HG03139 (cell line): ENCODE measurements around the gene MRPL54.
"Not testable (repeated sequence)": the region's sequence is repeated elsewhere in the genome, so short reads cannot be mapped to it uniquely, and the experiment has no call there.

Experiments
- ATAC-seq: cut with Tn5 transposase; IDR thresholded peaks from one replicate; pipeline ENCODE4 v1.9.1; 2021; ENCODE audit not compliant: unreplicated experiment

The MRPL54 gene

GRCh38 chr19:3807574-3808354 lies 45.3 kb downstream of the MRPL54 start:
- ATAC-seq = no peak

- ATAC-seq = no peak
These were observed 46.1 kb downstream of the MRPL54 start for GRCh38 chr19:3808420-3809143.

DNA sequence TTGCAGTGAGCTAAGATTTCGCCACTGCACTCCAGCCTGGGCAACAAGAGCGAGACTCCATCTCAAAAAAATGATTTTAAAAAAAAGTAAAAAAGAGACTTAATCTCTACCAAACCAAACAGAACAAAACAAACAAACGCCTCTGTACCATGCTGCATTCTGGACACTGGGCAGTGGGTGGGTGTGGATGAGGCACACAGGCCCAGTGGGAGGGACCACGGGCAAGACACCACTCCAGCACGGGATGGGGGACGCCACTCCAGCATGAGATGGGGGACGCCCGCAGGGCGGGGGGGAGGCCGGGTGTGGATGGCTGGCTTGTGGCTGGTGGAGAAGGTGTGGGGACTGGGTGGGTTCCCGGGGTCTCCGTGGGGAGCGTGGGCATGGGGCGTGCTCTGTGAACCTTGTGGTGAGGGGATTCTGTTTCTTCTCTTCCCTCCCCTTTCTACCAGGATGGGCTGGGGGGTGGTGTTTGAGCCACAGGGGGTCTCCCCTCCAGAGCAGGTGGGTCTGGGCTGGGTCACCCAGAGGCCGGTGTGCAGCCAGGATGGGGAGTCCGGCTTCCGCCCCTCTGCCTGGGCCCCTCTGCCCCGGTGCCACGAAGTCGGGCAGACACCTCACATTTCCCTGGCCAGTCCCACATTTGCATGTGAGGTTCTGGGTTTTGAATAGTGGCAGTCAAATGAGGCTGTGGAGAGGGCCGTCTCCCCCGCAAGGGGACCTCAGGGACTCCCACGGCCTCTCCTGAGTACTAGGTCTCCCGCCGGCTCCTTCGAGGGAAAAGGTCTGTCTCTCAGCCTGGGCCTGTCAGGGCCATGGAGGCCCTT lies 47.6 kb downstream of the MRPL54 start:
- ATAC-seq = no peak

DNA sequence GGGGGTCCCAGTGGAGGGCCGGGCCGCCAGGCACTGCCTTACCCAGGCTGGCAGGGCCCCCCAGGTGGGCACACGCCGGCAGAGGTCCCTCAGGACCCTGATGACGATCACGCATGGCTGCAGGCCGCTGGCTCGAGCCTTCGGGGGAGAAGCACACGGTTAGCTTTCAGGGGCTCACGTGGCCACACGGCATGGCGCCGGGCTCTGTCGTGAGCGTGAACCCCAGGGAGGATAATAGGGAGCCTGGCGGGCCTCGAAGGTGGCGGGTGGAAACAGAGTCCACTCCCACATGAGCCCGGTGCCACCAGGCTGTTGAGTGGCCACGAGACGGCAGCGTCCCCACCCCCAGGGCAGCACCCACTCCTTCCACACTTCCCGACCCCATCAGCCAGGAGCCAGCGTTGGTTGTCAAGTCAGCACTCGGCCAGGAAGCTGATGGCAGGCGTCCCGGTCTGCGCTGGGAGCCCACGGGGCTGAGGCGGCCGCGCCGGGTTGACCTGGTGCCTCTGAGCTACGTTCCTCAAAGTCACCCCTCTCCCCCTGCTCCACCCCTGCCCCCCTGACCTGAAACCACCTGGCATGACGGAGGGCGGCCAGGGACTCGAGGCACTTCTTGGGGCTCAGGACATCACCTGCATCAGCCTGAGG lies 48.4 kb downstream of the MRPL54 start:
- ATAC-seq = no peak

DNA sequence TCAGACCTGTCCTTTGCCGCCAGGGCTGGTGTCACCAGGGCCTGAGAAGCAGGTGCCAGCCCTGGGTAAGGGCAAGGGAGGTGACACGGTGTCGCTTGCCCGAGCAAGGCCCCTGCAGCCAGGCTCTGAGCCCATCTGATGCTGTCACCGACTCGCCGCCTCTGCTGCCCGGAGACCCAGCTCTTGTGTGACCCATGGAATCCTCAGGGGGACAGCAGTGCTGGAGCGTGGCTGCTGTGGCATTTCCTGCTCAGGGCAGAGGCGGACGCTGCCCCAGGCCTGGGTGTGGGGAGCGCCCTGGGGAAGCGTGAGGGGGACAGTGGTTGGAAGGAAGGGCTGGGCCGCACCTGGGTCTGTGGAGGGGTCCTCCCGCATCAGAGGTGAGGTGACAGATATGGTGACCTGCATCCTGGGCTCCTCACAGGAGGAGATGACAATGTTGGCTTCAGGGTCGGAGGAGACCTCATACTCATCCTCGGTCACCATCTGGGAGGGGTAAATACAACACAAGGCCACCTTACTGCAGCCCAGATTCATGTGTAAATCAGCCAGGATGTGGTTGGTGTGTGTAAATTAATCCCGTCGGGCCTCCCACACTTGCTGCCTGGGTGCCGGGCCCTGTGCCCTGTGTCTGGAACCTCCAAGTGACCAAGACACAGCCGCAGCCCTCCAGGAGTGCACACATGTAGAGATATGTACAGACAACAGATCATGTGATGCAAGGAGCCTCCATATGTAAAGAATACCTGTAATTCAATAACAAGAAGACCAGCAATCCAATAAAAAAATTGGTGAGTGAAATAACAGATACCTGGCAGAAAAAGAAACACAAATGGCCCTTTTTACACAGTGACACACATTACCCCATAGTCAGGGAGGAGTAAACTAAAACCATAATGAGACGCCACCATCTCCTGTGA lies 51.3 kb downstream of the MRPL54 start:
- no peak for ATAC-seq

DNA sequence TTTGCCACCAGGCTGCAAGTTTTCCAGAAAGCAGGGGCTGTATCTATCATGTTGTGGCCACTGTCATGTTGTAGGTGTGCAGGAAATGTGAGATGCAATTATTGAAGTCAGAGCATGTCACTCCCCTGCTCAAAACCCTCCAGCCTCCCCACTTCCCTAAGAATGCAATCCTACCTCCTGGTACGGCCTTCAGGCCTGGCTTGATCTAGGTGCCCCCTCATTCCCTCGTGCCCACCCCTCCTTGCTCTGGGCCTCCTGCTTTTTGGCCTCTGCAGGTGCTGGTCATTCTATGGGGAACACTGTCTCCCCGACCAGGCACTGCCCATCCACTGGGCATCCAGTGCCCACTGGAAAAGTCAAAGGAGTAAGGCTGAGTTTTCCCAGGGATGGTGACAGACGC lies 52.2 kb downstream of the MRPL54 start:
- no peak for ATAC-seq

GRCh38 chr19:3816148-3816547 lies 53.7 kb downstream of the MRPL54 start:
- not testable (repeated sequence) for ATAC-seq

- ATAC-seq = no peak
These were observed 54.2 kb downstream of the MRPL54 start for GRCh38 chr19:3816566-3817218.
